Right forelimb (tissue), 1 donor: Measurements from ENCODE around the gene TVP23A.
"Not testable (repeated sequence)": the region's sequence is repeated elsewhere in the genome, so short reads cannot be mapped to it uniquely, and the experiment has no call there.

Source experiments
- DNase-seq: peaks from one replicate; pipeline ENCODE4 v3.0.0-alpha.2; 2018

The TVP23A gene

GRCh38 chr16:10791048-10791447, 27.5 kb downstream of the TVP23A start:
- no peak for DNase-seq

DNA sequence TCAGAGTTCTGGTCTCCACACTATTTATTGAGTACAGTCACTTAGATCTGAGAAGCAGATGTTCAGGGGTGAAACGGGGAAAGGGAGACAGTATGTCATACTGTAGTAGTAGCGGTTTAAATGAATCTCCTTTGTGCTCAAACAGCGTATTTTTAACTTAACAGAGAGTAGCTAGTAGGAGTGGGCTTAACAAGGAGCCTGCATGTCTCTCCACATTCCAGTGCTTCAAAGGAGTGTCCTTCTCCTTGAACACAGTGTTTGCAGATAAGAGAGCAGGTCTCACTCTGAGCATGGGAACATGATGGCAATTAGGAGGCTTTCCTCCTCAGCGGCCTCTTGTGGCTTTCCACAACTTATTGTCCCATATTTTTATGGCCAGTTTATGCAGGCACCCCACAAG, 30.0 kb downstream of the TVP23A start:
- not testable (repeated sequence) for DNase-seq

GRCh38 chr16:10787304-10787703, 31.3 kb downstream of the TVP23A start:
- no peak for DNase-seq

DNA sequence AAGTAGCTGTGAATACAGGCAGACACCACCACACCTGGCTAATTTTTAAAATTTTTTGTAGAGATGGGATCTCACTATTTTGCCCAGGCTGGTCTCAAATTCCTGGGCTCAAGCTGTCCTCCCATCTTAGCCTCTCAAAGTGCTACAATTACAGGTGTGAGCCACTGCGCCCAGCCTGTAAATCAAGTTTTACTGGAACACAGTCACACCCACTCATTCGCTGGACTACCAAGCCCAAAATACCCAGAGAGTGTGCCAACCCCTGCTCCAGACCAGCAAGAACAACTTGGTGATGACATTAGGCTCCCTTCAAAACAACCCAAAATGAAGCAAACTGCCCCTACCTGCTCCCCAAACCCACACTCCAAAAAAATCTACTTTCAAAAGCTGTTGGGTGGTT, 36.0 kb downstream of the TVP23A start:
- DNase-seq: no peak

DNA sequence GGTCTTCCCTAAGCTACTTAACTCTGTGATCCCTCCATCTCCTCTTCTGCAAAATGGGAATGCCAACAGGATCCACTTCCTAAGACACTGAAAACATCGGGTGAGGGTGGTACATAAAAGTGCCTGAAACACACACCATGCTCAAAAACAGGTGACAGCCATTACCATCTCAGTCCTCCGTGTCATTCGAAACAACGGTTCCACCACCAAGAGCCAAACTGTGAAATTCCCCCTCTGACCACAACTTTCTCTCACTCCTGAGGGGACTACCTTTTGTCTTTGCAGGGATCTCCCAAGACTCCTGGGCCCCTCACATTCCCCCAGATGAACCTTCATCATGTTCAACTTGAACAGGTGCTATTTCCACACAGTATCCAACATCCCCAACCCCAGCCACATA, 38.0 kb downstream of the TVP23A start:
- no peak for DNase-seq

- DNase-seq: not testable (repeated sequence)
These were observed 38.7 kb downstream of the TVP23A start for GRCh38 chr16:10779908-10780307.

GRCh38 chr16:10777356-10777755, 41.2 kb downstream of the TVP23A start:
- no peak for DNase-seq

DNA sequence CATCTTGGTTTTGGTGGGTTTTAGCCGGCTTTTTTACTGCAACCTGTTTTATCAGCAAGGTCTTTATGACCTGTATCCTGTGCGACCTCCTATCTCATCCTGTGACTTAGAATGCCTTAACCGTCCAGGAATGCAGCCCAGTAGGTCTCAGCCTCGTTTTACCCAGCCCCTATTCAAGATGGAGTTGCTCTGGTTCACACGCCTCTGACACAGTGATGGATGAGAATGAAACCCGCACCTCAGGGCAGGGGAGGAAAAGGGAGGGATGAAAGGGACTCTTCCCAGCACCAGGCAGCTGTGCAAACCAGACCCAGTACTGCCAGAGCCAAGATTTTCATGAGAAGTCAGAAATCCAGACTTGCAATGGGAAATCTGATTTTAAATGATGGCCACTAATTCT, 41.7 kb downstream of the TVP23A start:
- DNase-seq: not testable (repeated sequence)

GRCh38 chr16:10776280-10776679, 42.3 kb downstream of the TVP23A start:
- no peak for DNase-seq

DNA sequence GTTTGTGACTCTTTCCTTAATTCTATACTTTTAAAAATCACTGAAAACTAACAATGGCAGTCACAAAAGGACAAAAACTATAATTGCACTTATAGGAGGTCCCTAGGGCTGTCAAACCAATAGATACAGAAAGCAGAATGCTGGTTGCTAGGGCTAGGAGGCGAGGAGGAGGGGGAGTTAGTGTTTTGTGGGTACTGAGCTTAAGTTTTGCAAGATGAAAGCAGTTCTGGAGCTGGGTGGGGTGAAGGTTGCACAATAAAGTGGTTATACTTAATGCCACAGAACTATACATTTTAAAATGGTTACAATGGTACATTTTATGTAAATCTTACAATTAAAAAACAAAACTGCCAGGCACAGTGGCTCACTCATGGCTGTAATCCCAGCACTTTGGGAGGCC, 47.7 kb downstream of the TVP23A start:
- no peak for DNase-seq

DNA sequence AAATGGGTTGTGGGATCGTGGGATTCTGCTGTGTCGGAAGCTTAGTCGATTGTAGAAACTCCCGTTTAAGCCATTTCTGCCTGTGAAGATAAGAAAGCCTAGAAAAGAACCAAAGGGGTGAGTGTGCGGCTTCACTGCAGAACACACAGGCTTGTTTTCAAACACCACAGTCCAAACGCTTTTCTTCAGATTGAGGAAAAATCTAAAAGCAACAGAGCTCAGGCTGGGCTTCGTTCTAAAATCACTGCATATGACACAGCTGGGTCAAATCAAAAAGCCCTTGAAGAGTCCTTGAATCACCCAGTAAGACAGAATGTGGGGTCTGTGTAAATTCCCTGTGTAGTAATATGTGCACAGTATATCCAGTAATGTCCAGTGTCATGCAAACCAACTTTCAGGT, 49.2 kb downstream of the TVP23A start:
- DNase-seq: no peak

- DNase-seq: no peak
These were observed 51.5 kb downstream of the TVP23A start for GRCh38 chr16:10767127-10767526.

GRCh38 chr16:10765772-10766171, 52.8 kb downstream of the TVP23A start:
- no peak for DNase-seq

- DNase-seq: no peak
These were observed 55.1 kb downstream of the TVP23A start for GRCh38 chr16:10763456-10763855.

- DNase-seq: no peak
These were observed 56.1 kb downstream of the TVP23A start for GRCh38 chr16:10762336-10763016.

GRCh38 chr16:10761373-10761772, 57.2 kb downstream of the TVP23A start:
- DNase-seq: no peak

- no peak for DNase-seq
These were observed 57.7 kb downstream of the TVP23A start for GRCh38 chr16:10760858-10761257.

DNA sequence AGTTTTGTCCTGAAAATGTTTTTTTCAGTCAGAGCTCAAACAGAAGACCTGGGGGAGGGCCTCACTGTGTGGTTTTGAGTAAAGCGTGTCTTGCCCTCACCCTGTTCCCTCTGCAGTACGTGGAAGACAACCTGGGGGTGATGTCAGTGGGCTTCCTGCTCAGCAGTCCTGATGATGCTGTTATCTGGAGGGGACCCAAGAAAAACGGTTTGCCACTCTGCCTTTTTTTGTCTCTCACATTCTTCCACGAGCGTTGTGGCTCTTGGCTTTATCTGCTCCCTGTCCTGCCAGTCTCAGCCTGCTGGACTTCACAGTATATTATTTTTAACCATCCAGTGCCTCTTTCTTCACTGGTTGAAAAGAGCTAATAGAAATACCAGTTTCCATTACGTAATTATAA, 62.0 kb downstream of the TVP23A start:
- no peak for DNase-seq

GRCh38 chr16:10754941-10755340, 63.7 kb downstream of the TVP23A start:
- DNase-seq: no peak

DNA sequence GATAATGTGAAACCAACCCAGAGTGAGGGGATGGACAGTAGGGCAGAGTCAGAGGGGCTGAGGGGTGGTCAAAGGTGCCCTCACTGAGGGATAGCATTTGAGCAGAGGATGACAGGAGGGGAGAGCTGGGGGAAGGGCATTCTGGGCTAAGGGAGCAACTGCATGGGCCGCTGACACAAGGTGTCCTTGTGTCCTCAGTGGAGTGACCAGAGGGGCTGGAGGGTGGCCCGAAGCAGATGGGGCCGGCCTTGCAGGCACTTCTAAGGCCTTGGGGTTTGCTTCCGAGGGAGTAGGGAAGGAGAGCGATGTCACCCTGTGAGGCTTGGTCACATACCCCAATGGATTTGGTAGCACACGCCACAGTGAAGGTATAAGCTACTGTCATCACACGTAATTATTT, 64.9 kb downstream of the TVP23A start:
- no peak for DNase-seq

GRCh38 chr16:10752843-10753523, 65.6 kb downstream of the TVP23A start:
- DNase-seq: no peak

GRCh38 chr16:10751291-10751697, 67.3 kb downstream of the TVP23A start:
- DNase-seq: no peak

- no peak for DNase-seq
These were observed 67.8 kb downstream of the TVP23A start for GRCh38 chr16:10750793-10751192.

- no peak for DNase-seq
These were observed 72.8 kb downstream of the TVP23A start for GRCh38 chr16:10745841-10746240.
